ENCODE data around the gene SDE2.
"Not testable (repeated sequence)": the region's sequence is repeated elsewhere in the genome, so short reads cannot be mapped to it uniquely, and the experiment has no call there.

Gene SDE2

DNA sequence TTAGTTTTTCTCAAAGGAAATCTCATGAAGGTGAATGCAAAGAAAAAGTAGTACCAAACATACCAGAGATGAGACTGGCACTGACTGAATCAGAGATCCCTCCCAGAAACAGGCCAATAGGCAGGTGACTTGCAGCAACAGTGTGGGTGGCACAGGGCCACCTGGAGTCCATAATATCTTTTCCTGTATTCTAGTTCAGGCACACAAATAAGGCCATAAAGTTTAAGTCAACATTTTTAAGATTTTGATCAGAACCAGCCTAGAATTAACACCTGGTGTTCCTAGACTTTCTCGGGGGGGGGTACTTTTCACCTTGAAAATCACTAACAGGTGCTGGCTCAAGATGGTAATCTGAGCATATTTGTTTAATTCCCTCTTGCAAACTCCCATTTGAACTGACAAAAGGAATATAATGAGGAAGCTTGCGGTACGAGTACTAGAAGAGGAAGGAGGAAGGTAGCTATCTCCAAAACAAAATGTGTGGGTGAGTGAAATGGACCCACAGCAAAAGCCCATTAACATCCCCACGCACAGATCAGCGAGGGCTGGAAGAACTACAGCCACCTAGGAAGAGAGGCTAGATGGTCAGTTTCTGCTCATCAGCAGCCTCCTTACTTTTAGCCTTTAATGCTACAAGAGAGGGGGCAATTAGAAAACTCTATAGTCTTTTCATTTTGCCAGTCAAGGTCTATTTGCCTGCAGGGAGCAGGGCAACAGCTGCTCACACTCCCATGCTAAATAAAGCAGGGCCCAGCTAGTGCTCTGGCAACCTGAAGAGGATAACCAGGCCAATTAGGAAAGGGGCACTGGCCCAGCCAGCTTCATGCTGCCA lies 18.9 kb downstream of the SDE2 start:
- in situ Hi-C loops (cut with MboI; ENCODE audit: low sequenced_read_pairs), result loop anchor here (5.0 kb wide), 1 partner anchor 513 kb away; no protein-coding TSS in a partner anchor

- in situ Hi-C loops (cut with MboI; ENCODE audit: low sequenced_read_pairs), result no loop called here
Observed at GRCh38 chr1:225979421-225979820, 19.7 kb downstream of the SDE2 start.

DNA sequence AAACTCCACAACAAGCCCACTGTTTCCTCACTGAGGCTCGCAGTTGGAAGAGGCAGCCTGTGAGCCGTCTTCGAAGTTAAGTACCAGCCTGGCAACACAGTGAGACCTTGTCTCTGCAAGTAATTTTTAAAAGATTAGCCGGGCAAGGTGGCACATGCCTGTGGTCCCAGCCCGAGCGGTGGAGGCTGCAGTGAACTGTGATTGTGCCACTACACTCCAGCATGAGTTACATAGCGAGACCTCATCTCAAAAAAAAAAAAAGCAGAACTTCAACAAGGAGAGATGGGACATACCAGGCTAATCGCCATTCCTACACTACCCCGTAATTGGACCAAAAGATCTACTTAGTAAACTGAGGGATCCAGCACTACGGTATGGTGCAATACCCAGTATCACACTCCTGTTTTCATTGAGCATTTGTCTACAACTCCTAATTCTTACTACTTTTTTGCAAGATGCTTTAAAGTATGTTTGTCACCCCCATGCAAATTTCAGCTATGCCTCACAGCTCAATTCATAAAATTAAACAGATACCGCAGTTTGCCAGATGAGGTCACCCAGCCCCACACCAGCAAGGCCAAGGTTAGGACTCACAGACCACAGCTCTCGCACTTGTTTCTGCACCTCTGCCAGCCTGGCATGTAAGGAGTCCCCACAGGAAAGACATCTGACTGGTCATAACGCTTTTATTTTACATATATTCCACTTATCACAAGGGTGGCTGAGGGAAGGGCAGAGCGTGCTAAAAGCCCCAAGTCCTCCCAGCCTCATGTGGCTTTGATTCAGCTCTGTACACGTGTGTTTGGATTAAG lies 21.0 kb downstream of the SDE2 start:
- in situ Hi-C loops (cut with MboI; ENCODE audit: low sequenced_read_pairs), result no loop called here

GRCh38 chr1:225975146-225975545 lies 24.0 kb downstream of the SDE2 start:
- in situ Hi-C loops (cut with MboI; ENCODE audit: low sequenced_read_pairs), result not testable (repeated sequence)

GRCh38 chr1:225974454-225974853 lies 24.7 kb downstream of the SDE2 start:
- in situ Hi-C loops (cut with MboI; ENCODE audit: low sequenced_read_pairs), result no loop called here

GRCh38 chr1:225973158-225973557 lies 26.0 kb downstream of the SDE2 start:
- in situ Hi-C loops (cut with MboI; ENCODE audit: low sequenced_read_pairs), result no loop called here

DNA sequence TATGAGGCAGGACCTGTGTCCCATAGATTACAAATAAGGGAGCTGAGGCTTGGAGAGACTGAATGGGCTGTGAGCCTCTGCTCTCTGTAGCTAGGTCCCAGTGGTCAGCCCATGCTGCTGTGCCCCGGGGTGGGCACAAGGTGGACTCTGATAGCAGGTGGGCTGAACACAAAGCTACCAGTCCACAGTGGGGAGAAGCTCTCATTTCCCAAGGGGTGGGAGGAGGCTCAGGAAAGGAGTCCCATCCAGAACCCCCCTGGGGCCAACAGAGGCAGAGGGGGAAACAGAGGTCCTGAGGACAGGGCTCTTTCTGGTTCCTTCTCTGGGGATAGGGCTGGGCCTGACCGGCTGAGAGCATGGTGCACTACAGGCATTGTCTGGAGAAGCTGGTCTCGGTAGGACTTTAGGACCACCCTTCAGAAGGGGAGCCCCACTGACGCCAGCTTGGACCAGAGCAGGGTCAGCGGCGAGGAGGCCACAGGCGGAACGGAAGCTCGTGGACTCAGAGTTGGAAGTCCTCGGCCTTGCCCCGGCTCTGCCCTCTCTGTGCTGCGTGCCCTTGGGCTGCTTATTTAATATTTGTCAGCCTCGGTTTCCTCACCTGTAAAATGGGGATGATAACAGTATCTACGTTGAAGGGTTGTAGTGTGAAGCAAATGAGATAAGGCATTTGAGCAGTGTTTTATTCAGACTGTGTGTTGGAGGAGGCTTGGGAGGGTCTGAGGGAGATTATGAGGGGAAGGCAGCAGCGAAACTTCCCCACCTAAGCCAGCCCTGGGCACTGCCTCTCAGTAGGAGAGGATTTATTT lies 26.6 kb downstream of the SDE2 start:
- in situ Hi-C loops (cut with MboI; ENCODE audit: low sequenced_read_pairs), result no loop called here

- in situ Hi-C loops (cut with MboI; ENCODE audit: low sequenced_read_pairs), result not testable (repeated sequence)
Observed at GRCh38 chr1:225970592-225971157, 28.5 kb downstream of the SDE2 start.

- in situ Hi-C loops (cut with MboI; ENCODE audit: low sequenced_read_pairs), result not testable (repeated sequence)
Observed at GRCh38 chr1:225969751-225970150, 29.4 kb downstream of the SDE2 start.

GRCh38 chr1:225965231-225965630 lies 33.9 kb downstream of the SDE2 start:
- in situ Hi-C loops (cut with MboI; ENCODE audit: low sequenced_read_pairs), result no loop called here

DNA sequence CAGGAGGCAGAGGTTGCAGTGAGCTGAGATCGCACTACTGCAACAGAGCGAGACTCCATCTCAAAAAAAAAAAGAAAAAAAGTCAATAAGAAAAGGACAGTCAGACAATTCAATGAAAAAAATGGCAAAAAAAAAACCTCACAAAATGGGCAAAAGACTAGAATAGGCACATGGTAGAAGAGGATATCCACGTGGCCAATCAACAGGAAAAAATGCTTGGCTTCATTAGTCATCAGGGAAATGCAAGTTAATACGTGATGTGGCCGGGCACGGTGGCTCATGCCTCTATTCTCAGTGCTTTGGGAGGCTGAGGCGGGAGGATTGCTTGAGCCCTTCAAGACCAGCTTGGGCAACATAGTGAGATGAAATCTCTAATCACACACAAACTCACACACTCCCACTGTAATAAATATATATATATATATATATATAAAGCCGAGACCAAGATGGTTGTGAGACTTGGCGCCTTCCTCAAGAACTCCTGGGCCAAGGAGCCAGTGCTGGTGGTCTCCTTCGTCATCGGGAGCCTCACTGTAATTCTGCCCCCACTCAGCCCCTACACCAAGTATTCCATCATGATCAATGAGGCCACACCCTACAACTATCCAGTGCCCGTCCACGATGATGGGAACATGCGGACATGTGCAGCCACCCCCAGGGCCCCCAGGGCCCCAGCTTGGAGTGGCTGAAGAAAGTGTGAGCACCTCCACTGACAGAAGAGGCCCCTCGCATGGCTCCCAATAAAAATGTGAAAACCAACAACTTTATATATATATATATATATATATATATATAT lies 35.2 kb downstream of the SDE2 start:
- in situ Hi-C loops (cut with MboI; ENCODE audit: low sequenced_read_pairs), result no loop called here

GRCh38 chr1:225962440-225962975 lies 36.6 kb downstream of the SDE2 start:
- in situ Hi-C loops (cut with MboI; ENCODE audit: low sequenced_read_pairs), result no loop called here

GRCh38 chr1:225961659-225962439 lies 37.3 kb downstream of the SDE2 start:
- in situ Hi-C loops (cut with MboI; ENCODE audit: low sequenced_read_pairs), result no loop called here

DNA sequence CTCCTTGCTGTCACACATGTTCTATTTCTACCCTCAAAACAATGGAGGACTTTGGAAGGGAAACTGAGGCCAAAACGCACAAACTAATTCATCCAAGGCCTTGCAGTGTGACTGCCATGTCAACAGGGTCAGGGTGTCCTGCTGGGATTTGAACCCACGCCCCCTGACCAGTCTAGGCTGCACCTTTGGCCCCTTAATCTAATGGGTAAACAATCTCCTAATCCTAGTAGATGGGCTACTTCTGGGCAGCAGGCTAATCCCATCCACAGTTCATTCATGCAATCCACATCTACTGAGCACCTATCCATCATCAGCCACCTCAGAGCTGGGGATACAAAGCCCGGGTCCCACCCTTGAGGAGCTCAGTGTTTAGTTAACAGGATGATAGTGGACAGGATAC lies 41.1 kb downstream of the SDE2 start:
- in situ Hi-C loops (cut with MboI; ENCODE audit: low sequenced_read_pairs), result no loop called here

- in situ Hi-C loops (cut with MboI; ENCODE audit: low sequenced_read_pairs), result no loop called here
Observed at GRCh38 chr1:225954753-225955152, 44.4 kb downstream of the SDE2 start.

GRCh38 chr1:225953315-225953714 lies 45.8 kb downstream of the SDE2 start:
- in situ Hi-C loops (cut with MboI; ENCODE audit: low sequenced_read_pairs), result no loop called here

DNA sequence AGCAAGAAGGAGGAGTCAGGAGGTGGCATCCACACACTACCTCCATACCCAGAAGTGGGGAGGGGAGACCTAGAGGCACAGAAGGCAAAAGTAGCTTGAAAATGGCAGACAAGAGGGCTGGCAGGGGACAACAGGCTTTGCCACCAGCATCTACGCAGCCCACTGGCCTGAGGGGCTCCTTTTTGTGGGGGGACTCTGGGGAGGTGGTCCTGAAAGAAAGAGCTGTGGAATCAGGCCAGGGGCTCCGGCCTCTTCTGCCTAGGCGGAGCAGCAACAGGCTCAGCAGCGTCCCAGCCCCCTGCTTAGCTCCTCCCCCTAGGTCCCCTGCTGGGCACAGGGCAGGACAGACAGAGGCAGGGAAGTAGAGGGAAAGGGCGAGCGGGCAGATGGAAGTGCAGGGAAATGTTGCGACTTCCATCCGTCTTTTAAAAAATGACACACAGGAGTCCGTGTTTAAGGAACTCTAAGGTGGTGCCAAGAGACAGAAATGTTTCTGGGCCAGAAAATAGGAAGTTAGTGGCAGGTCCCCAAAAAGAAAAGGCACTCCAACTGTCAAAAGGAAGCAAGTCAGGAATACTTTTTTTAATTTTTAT lies 48.1 kb downstream of the SDE2 start:
- in situ Hi-C loops (cut with MboI; ENCODE audit: low sequenced_read_pairs), result no loop called here

DNA sequence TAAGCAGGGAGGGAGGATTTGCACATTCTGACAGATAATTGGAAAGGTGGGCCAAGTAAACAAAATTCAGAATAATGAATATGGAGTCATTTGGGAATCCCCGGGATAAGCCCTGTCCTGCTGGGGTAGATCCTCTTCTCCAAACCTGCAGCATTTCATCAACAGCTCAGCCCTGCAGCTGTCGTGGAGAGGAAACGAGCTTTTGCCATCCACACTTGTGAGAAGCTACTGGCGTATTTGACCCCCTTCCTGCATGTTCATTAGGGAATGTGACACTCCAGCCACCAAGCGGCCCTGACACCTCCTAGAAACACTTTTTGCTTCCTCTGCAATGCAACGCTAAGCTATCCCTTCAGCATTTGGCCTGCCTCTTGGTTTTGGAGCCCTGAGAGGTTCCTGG lies 50.1 kb downstream of the SDE2 start:
- in situ Hi-C loops (cut with MboI; ENCODE audit: low sequenced_read_pairs), result no loop called here

- in situ Hi-C loops (cut with MboI; ENCODE audit: low sequenced_read_pairs), result no loop called here
Observed at GRCh38 chr1:225946803-225947202, 52.3 kb downstream of the SDE2 start.
